ENCODE measurements around the gene USP9Y.
"Not testable (repeated sequence)": the region's sequence is repeated elsewhere in the genome, so short reads cannot be mapped to it uniquely, and the experiment has no call there.

USP9Y gene

DNA sequence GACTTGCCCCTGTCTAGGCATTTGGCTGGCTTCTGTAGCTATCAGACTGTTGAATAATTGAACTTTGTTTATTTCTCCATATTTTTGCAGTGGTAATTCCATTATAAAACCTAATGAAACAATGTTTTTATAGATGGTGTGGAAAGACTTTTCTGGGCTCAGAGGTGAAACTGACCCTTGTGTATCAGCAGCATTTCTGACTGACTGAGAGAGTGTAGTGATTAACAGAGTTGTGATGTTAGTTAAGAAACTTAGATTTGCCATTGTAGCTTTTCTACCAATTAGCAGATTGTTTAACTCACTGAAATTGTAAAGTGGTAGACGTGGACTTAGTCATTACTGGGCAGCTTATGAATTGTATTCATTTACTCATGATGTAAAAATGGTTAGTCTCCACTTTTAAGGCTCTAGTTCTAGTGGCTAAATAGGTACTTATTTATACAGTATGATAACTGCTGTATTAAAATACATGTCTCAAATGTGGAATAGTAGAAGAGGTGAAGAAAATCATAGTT, at the start of gene USP9Y:
Gene USP9Y (plus strand): TSS at position 51 of the 515 bp plus-strand sequence. CDS start 8,217 bp downstream, outside the sequence.
- DNase-seq (ENCODE audit: low read depth), result no peak

DNA sequence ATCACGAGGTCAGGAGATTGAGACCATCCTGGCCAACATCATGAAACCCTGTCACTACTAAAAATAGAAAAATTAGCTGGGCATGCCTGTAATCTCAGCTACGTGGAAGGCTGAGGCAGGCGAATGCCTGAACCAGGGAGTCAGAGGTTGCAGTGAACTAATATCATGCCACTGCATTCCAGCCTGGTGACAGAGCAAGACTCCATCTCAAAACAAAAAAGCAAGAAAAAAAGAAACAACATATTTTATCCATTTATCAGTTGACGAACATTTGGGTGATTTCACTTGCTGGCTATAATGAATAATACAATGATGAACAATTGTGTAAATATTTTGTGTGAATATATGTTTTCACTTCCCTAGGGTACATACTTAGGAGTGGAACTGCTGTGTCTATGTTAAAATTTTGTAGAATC, 49.4 kb upstream of the USP9Y start:
- no peak for DNase-seq (ENCODE audit: low read depth)

DNA sequence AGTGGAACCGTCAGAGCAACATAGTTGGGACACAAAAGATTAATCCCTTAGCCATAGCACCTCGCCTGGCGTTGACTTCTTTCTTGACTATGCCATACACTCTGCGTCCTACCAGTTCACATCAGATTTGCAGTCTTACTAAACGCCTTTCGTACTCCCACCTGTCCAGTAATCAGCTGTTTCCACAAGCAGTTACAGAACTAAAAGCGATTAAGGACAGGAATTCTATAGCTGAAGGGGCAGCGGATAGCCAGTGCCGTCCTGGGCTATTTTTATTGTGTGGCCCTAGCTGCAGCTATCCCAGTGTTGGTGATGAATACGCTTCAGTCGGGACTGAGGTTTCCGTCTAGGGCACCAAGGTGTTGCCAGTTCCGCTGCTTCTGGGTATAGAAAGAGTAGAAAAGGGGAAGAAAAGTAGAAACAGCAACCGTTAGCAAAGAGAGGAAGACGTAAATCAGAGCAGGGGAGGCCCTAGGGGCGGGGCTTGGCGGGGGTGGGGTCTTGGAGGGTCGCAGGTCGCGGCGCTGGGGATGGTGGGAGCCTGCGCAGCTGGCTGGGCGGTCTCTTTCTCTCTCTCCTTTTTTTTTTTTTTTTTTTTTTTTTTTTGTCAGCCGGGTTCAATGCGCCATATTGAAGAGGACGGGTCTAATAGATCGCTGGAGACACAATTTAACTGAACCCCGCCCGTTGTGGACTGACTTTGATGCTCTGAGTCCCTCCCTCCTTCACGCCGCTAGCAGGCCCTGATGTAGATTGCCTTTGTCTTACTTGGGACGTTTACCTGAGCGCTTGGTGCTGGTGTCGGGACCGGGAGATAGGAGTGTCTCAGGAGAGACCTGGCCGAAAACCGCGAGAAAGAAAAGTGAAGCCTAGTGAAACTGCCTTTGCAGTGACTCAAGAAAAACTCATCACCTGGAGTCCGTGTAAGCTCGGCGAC, 39.0 kb upstream of the USP9Y start:
- no peak for DNase-seq (ENCODE audit: low read depth)

- DNase-seq (ENCODE audit: low read depth), result no peak
Observed at GRCh38 chrY:12662745-12663591, 38.1 kb upstream of the USP9Y start.

DNA sequence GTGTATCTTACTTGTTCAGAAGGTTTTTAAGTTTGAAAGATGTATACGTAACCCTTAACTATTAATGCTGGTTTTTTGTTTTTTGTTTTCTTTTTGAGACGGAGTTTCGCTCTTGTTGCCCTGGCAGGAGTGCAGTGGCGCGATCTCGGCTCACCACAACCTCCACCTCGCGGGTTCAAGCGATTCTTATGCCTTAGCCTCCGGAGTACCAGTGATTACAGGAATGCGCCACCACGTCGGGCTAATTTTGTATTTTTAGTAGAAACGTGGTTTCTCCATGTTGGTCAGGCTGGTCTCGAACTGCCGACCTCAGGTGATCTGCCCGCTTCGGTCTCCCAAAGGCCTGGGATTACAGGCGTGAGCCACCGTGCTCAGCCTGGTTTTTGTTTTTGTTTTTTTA, 37.2 kb upstream of the USP9Y start:
- not testable (repeated sequence) for DNase-seq (ENCODE audit: low read depth)

- no peak for DNase-seq (ENCODE audit: low read depth)
Observed at GRCh38 chrY:12678111-12678510, 22.9 kb upstream of the USP9Y start.

GRCh38 chrY:12681535-12681934, 19.5 kb upstream of the USP9Y start:
- DNase-seq (ENCODE audit: low read depth), result no peak

- no peak for DNase-seq (ENCODE audit: low read depth)
Observed at GRCh38 chrY:12688337-12688736, 12.7 kb upstream of the USP9Y start.

GRCh38 chrY:12700087-12700486, 944 bp upstream of the USP9Y start:
- no peak for DNase-seq (ENCODE audit: low read depth)

GRCh38 chrY:12702174-12702573, 1.1 kb downstream of the USP9Y start:
- no peak for DNase-seq (ENCODE audit: low read depth)

DNA sequence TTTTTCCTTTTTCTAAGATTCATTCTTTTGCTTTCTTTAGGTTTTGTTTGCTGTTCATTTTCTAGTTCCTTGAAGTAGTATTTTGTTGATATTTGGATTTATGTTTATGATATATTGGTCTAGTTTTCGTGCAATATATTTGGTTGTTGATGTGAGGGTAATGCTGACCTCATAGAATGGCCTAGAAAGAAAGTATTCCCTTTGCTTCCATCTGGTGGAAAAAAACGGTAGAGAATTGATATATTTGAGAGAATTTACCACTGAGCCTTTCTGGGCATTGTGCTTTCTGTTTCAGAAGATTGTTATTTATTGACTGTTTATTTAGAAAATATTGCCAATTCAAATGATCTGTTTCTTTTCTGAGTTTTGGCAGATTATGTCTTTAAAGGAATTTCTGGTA, 9.4 kb downstream of the USP9Y start:
- DNase-seq (ENCODE audit: low read depth), result no peak

- no peak for DNase-seq (ENCODE audit: low read depth)
Observed at GRCh38 chrY:12715376-12715775, 14.3 kb downstream of the USP9Y start.

- no peak for DNase-seq (ENCODE audit: low read depth)
Observed at GRCh38 chrY:12729746-12730145, 28.7 kb downstream of the USP9Y start.

- DNase-seq (ENCODE audit: low read depth), result no peak
Observed at GRCh38 chrY:12733625-12734024, 32.6 kb downstream of the USP9Y start.

GRCh38 chrY:12734051-12734450, 33.0 kb downstream of the USP9Y start:
- DNase-seq (ENCODE audit: low read depth), result no peak

DNA sequence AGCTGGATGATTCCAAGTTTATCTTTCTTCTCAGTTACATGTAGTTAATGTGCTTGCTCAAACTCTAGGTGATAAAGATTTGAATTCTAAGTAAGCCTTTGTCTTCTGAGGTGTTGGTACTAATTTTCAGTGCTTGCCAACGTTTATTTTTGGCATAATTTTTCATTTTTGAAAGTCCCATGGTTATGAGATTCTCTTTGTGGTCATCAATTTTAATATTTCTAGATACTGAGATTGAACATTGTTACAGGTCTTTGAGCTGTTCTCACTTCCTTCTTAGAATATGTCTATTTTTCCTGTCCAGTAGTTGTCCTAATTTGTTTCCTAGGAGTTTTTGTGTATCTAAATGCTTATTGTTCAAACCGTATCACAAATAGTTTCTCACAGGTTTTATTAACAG, 40.4 kb downstream of the USP9Y start:
- DNase-seq (ENCODE audit: low read depth), result no peak

GRCh38 chrY:12742725-12743124, 41.7 kb downstream of the USP9Y start:
- DNase-seq (ENCODE audit: low read depth), result no peak

- DNase-seq (ENCODE audit: low read depth), result no peak
Observed at GRCh38 chrY:12744091-12744490, 43.1 kb downstream of the USP9Y start.

GRCh38 chrY:12749293-12749692, 48.3 kb downstream of the USP9Y start:
- DNase-seq (ENCODE audit: low read depth), result peak; percentile 45

DNA sequence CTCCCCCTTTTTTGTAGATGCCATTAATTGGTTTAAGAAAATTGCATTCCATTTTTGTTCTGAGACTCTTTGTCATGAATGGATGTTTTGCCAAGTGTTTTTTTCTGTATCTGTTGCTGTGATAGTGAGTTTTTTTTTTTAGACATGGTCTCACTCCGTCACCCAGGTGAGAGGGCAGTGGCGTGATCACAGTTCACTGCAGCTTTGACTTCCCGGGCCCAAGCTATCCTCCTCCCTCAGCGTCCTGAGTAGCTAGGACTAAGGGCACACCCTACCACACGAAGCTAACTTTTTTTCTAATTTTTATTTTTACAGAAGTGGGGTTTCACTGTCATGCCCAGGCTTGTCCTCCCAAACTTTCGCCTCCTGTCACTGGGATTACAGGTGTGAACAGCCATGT, 51.8 kb downstream of the USP9Y start:
- DNase-seq (ENCODE audit: low read depth), result no peak

DNA sequence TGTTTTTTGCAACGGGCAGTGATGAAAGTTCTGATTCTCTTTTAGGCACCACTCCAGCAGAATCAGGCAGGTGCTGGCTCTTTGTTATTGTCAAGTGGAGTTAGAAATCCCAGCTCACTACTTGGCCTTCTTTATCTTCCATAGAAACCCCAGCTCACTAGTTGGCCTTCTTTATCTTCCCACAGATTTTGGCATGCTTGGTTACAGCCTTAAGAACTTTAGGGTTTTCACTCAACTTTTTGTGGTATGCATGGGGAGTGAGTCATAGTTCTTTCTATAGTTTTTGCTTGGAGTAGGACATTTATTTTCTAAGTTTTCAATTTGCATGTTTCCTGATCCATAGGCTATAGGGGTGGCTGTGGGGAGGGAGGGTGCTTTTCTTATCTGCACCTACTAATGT, 55.0 kb downstream of the USP9Y start:
- no peak for DNase-seq (ENCODE audit: low read depth)

DNA sequence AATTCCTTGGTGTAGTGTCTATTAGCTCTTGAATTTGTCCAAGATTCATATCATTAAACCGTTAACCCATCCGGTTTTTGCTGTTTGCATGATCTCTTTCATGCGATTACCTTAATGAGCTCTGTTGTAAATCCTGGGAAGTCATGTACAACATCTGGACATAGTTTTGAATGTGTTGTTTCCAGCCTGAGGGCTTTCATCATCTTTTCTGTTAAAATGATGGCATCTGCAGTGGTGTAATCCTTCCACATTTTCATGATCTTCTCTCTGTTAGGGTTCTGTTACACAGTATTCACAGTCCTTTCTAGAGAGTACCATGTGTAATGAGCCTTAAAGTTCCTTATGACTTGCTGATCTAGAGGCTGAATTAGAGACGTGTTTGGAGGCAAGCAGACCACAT, 64.9 kb downstream of the USP9Y start:
- no peak for DNase-seq (ENCODE audit: low read depth)

GRCh38 chrY:12784521-12784920, 83.5 kb downstream of the USP9Y start:
- no peak for DNase-seq (ENCODE audit: low read depth)
